HG03280 (cell line): Measurements from ENCODE around the gene ACTC1.

Experiments used
- ATAC-seq: cut with Tn5 transposase; IDR thresholded peaks from one replicate; pipeline ENCODE4 v1.9.1; 2021; ENCODE audit warnings: mild to moderate bottlenecking, moderate library complexity; ENCODE audit not compliant: unreplicated experiment

Gene ACTC1

DNA sequence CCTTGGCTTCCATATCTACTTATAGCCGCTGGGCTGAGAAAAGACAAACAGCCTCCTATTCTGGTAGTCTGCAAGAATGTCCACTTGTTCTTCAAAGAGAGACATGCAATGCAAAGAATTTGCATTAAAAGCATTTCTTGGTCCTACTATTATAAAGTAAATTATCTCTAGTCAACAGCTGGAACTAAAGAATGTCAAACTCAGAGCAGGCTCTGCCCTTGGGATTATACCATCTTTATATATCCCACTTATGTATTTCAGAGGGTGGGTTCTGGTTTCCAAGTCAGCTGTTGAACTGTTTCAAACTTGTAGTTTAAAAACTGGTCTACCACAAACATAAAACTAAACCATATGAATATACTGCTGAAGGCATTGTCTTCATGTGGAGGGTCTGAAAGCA lies 7.0 kb upstream of the ACTC1 start:
- ATAC-seq, result no peak

DNA sequence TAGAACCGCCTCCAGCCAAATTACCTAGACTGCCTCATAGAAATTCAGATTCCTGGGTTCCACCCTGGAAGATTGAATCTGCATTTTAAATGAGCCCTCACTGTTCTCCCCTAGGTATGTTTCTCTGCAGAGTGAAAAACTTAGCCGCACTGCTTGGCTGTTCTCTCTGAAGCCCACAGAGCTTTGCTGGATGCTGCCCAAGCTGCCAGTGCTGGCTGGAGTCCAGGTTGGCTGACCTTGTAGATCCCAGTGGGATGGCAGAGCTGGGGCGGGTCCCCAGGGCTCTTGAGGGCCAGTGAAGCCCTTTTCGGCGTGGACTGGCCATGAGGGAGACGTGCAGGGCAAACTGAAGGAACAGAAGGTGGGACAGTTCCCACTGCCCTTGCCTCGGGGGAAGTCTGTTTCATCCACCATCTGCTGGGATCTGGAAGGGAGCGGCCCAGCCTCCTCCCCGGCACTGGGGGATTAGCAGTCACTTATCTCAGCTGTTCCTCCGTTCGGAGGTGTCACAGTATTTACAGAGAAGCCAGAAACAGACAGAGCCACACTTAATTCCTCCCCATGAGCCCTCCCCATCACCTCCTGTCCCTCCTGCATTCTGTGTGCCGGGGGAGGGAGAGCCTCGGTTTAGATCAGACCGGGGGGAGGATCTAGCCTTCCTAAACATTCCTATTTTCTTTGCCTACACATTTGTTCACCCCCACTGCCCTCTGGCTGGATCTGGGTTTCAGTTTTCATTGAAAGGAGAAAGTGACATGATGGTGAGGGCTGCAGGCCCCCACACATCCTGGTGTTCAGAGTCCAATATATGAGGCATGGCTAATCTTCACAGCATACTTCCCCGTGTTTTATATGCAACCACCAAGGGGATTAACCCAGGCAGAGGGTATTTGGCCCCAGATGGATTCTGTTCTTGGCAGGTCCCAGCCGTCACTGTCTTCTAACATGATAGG lies 4.1 kb upstream of the ACTC1 start:
- no peak for ATAC-seq

- ATAC-seq, result no peak
These were observed 1.6 kb upstream of the ACTC1 start for GRCh38 chr15:34796847-34797435.

- ATAC-seq, result no peak
These were observed 651 bp downstream of the ACTC1 start for GRCh38 chr15:34794590-34795206.

DNA sequence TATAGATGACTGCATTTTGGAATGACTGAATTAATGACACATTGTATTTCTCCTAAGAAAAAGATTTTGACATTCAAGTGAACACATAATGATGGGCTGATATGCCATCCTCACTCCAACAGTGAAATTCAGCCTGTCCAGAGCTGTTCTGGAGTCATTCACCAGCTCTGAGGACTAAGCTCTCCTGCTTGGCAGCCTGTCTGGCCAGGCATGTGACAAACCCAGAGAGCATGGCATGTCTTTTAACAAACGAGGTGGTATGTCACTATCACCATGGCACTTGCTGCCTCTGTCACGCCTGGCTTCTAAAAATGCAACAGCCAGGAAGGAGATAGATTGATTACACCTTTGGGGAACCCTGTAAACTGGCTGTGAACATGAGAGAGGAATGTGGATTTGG lies 1.4 kb downstream of the ACTC1 start:
- ATAC-seq, result no peak

DNA sequence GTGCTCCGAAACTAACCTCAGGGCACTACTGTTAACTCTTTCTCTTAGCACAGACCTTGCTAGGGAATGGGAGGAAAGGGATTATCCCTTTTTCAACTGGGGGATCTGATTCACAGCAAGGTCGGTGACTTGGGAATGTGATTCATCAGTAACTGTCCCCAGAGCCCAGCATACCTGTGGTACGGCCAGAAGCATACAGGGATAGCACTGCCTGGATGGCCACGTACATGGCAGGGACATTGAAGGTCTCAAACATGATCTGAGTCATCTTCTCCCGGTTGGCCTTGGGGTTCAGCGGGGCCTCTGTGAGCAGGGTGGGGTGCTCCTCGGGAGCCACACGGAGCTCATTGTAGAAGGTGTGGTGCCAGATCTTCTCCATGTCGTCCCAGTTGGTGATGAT lies 2.3 kb downstream of the ACTC1 start:
- no peak for ATAC-seq

GRCh38 chr15:34791701-34792100 lies 3.6 kb downstream of the ACTC1 start:
- no peak for ATAC-seq

- no peak for ATAC-seq
These were observed 5.2 kb downstream of the ACTC1 start for GRCh38 chr15:34790121-34790520.

DNA sequence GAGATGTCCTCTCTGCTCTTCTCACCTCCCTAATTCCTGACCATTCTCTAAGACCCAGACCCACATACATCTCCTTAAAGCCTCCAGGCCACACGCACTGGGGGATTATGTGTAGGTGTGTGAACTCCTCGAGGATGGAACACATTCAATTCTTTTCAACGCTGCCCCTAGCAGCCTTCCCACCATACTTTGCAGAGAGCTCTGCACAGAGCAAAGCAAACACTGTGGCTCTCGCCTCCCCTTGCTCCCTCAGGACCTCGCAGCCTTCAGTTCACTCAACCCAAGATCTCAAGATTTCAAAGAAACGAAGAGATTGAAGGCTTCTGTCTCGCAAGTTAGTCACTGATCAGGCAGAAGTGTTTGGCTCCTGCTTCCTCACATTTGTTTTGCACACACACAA lies 6.0 kb downstream of the ACTC1 start:
- ATAC-seq, result no peak

DNA sequence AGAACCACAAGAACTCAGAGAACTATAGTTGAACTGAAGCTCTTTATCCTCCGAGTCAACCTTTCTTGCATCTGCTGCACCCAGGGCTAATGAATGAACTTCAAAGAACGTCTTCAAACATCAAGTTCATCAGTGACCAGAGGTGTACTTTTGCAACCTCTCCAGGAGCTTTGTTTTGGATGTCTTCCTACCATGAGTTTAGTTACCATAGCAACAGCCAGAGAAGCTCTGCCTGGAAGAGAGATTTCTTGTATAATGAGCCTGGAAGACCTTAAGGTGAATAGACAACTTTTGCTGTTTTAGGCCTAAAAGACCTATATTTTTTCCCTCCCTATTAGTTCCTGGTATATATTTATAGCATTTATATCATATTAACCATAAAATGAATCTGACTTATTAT lies 9.1 kb downstream of the ACTC1 start:
- ATAC-seq, result no peak

GRCh38 chr15:34783991-34784390 lies 11.4 kb downstream of the ACTC1 start:
- ATAC-seq, result no peak

- ATAC-seq, result no peak
These were observed 11.9 kb downstream of the ACTC1 start for GRCh38 chr15:34783431-34783830.

GRCh38 chr15:34782901-34783300 lies 12.4 kb downstream of the ACTC1 start:
- no peak for ATAC-seq

- ATAC-seq, result no peak
These were observed 14.6 kb downstream of the ACTC1 start for GRCh38 chr15:34780725-34781124.

DNA sequence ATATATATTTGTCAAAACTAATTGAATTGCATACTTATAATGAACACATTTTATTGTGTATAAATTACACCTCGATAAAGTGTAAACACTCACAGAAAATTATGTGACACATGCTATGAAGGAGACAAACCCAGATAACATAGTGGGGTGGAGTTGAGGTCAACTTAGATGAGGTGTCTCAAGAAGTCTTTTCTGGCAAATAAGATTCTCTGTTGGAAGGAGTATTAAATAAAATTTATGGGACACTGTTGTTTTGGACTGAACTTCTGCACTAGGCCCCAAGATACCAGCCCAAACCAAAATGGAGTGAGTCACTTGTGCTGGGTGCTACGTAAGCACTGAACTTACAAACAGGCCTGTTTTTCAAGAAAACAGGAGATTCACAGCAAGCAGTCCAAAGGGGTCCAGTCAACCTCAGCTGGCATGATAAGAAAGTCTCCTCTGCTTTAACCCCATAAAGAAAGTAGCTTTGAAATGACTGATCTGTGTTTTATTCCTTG lies 18.7 kb downstream of the ACTC1 start:
- no peak for ATAC-seq

- ATAC-seq, result no peak
These were observed 21.4 kb downstream of the ACTC1 start for GRCh38 chr15:34773917-34774316.

DNA sequence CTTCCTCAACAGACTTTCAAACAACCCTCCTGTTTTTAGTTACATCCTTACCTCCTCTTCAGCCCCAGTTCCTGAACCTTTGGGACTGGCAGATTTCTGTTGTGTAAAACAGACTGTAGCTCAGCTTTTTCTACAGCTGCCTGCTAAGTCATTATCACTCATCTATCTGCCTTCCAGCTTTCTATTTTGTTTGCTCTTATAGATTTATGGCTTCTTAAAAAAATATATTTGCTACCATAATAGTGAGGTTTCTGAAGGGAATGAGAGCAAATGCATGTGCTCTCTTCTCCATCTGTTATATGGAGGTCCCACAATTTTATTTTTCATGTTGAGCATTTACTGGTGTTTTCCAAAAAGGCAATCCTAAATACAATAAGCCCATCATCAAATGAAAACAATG lies 22.3 kb downstream of the ACTC1 start:
- no peak for ATAC-seq

GRCh38 chr15:34772312-34772711 lies 23.0 kb downstream of the ACTC1 start:
- no peak for ATAC-seq

- no peak for ATAC-seq
These were observed 25.6 kb downstream of the ACTC1 start for GRCh38 chr15:34769711-34770110.

GRCh38 chr15:34768530-34768929 lies 26.8 kb downstream of the ACTC1 start:
- no peak for ATAC-seq

- no peak for ATAC-seq
These were observed 29.6 kb downstream of the ACTC1 start for GRCh38 chr15:34765741-34766140.

DNA sequence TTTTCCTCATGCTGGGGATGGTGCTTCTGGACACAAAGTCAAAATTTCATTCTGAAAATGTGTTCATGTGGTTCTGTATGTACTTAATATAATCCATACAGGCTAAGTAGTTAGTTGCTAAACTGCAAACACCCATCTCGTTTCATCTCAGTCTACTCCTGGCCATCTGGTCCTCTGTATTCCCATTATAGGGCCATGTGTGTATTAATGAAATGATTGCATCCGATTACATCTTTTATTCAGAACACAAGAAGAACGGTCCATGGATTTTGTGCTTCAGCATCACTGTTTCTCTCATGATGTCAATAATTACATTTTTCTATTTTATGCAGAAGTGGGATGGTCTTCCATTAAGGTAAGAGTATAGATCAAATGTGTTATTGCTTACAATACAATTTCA lies 34.4 kb downstream of the ACTC1 start:
- ATAC-seq, result no peak
